Gastroesophageal sphincter (tissue), 4 donors: ENCODE data around the gene COL6A1. TPM values are rescaled to one million over a fixed set of nuclear protein-coding genes. Genes with fewer than 3 reads are reported as not detected.
"Not testable (repeated sequence)": the region's sequence is repeated elsewhere in the genome, so short reads cannot be mapped to it uniquely, and the experiment has no call there.

ENCODE experiments used
- ATAC-seq: fragments of 150-250 bp; one replicate; pipeline ENCODE4 v1.9.1; 2016; ENCODE audit warnings: mild to moderate bottlenecking, moderate library complexity
- H3K27ac ChIP-seq, 4 donors: fragments of 200-600 bp; sonication (generic) in 3 of 4; 1 replicate in 3 of 4; 2 replicates in 1 of 4; pipeline ENCODE4 v1.5.1; 2016 to 2019
- H3K27me3 ChIP-seq: fragments of 200-600 bp; sonication (generic); one replicate; pipeline ENCODE4 v1.5.1; 2019
- H3K36me3 ChIP-seq, 2 donors: fragments of 200-600 bp; sonication (generic); one replicate each; pipeline ENCODE4 v1.5.1; 2019; ENCODE audit warnings: control low read depth in 1 of 2
- H3K4me1 ChIP-seq, 3 donors: fragments of 200-600 bp; sonication (generic); 1 replicate in 2 of 3; 2 replicates in 1 of 3; pipeline ENCODE4 v1.5.1; 2016 to 2019; ENCODE audit warnings: control low read depth in 2 of 3
- H3K4me3 ChIP-seq, 2 donors: fragments of 200-600 bp; sonication (generic); one replicate each; pipeline ENCODE4 v1.5.1; 2019; ENCODE audit warnings: mild to moderate bottlenecking in 1 of 2, moderate library complexity in 1 of 2
- H3K9me3 ChIP-seq, 3 donors: fragments of 200-600 bp; sonication (generic); one replicate each; pipeline ENCODE4 v1.5.1; 2017 to 2019; ENCODE audit warnings: control low read depth in 2 of 3
- EP300 ChIP-seq: sonication (generic); formaldehyde crosslinking; IDR thresholded peaks from one replicate; pipeline ENCODE4 v1.6.1; 2017; ENCODE audit warnings: antibody characterized with exemption, mild to moderate bottlenecking
- POLR2A ChIP-seq, 2 donors: fragments of 450-650 bp; IDR thresholded peaks; one replicate each; pipeline ENCODE4 v1.6.1; 2017; ENCODE audit warnings: antibody characterized with exemption in 2 of 2, mild to moderate bottlenecking in 2 of 2, moderate library complexity in 1 of 2
- POLR2AphosphoS5 ChIP-seq: sonication (generic); formaldehyde crosslinking; IDR thresholded peaks from one replicate; pipeline ENCODE4 v1.6.1; 2017; ENCODE audit warnings: antibody characterized with exemption
- WGBS, 2 donors: methylation state at CpG; one replicate each; pipeline ENCODE4 v1.1.5; 2018; ENCODE audit warnings: low coverage in 1 of 2; 5-methylcytosine and 5-hydroxymethylcytosine counted together
- total RNA-seq, 4 donors: library from RNA; depleted of rRNA; stranded (reverse); fragments of >200 nt; gene quantifications; one replicate each; pipeline ENCODE4 v1.1.0, GENCODE V29; 2016
- TF ChIP-seq, protein P1 (sequence below), 4 experiments: fragments of 200-600 bp in 2 of 4; fragments of 450-650 bp in 2 of 4; sonication (generic) in 1 of 4; IDR thresholded peaks; one replicate each; pipeline ENCODE4 v1.5.1; 2017 to 2019; ENCODE audit warnings: antibody characterized with exemption in 4 of 4, mild to moderate bottlenecking in 2 of 4, moderate library complexity in 2 of 4

The COL6A1 gene
- total RNA-seq, 4 donors from 2014 or later, result 477 to 1,231 (median 878) TPM

DNA sequence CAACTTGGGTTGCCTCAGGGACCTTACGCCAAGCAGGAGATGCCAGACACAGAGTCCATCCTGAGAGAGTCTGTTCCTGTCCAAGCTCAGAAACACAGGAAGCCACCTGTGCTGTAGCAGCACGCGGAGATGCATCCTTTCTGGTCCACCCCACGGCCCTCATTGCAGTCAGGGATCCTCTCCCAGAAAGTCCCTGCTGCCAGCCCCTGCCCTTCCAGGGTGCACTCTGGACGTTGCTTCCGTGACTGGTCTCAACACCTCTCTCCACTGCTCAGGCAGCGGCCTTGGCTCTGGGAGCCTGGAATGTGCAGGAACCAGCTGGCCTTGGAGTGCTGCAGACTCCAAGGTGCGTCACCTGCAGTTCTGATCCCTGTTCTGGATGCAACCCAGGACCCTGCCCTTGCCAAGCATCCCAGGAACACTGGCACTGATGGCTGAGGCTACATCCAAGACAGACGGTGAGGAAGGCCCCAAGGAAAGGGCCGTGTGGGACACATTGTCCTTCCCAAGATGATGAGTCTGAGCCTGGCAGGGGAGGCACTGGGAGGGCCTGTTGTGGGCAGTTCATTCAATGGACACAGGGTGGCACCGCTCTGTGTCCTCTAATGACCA is 21.7 kb upstream of the COL6A1 start:
- ATAC-seq, result no peak

DNA sequence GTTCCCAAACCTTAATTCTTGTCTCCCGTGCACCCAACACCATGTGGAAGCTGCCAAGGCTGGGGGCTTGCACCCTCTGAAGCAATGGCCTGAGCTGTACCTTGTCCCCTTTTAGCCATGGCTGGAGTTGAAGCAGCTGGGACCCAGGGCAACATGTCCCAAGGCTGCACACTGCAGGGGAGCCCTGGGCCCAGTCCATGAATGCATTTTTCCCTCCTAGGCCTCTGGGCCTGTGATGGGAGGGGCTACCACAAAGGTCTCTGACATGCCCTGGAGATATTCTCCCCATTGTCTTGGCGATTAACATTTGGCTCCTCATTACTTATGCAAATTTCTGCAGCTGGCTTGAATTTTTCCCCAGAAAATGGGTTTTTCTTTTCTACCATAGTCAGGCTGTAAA is 20.2 kb upstream of the COL6A1 start:
- H3K4me3 ChIP-seq, H3K9me3 ChIP-seq, H3K27ac ChIP-seq, ATAC-seq, H3K27me3 ChIP-seq, H3K36me3 ChIP-seq: not testable (repeated sequence)
- 50 to 56% methylated on average over 1 of the region's 2 CpGs for WGBS, 2 donors
- H3K4me1 ChIP-seq, result peaks cover 0 to 32% (median 8%) of the 10 kb centered on the region in 3 donors

More for the DNA sequence above, 21.7 kb upstream of the COL6A1 start:
- WGBS, 2 donors, result 40 to 76% methylated on average over 1 to 3 of the region's 11 CpGs
- peak overlapping the region in 3 of 4 donors; percentile 60 to 75 (median 67) for H3K27ac ChIP-seq
- TF ChIP-seq, protein P1, sequence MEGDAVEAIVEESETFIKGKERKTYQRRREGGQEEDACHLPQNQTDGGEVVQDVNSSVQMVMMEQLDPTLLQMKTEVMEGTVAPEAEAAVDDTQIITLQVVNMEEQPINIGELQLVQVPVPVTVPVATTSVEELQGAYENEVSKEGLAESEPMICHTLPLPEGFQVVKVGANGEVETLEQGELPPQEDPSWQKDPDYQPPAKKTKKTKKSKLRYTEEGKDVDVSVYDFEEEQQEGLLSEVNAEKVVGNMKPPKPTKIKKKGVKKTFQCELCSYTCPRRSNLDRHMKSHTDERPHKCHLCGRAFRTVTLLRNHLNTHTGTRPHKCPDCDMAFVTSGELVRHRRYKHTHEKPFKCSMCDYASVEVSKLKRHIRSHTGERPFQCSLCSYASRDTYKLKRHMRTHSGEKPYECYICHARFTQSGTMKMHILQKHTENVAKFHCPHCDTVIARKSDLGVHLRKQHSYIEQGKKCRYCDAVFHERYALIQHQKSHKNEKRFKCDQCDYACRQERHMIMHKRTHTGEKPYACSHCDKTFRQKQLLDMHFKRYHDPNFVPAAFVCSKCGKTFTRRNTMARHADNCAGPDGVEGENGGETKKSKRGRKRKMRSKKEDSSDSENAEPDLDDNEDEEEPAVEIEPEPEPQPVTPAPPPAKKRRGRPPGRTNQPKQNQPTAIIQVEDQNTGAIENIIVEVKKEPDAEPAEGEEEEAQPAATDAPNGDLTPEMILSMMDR (IDR thresholded peaks at IDR 0.05), result no peak
- TF ChIP-seq POLR2AphosphoS5, result no peak
- no peak for TF ChIP-seq EP300
- TF ChIP-seq POLR2A (IDR thresholded peaks at IDR 0.05), result no peak
- H3K4me1 ChIP-seq, result peaks cover 0 to 39% (median 8%) of the 10 kb centered on the region in 3 donors
- no peaks in the 10 kb centered on the region for H3K27me3 ChIP-seq
- no peaks in the 10 kb centered on the region for H3K36me3 ChIP-seq
- peaks cover 0 to 8% (median 0%) of the 10 kb centered on the region in 3 donors for H3K9me3 ChIP-seq
- H3K4me3 ChIP-seq, result no peak overlapping the region

DNA sequence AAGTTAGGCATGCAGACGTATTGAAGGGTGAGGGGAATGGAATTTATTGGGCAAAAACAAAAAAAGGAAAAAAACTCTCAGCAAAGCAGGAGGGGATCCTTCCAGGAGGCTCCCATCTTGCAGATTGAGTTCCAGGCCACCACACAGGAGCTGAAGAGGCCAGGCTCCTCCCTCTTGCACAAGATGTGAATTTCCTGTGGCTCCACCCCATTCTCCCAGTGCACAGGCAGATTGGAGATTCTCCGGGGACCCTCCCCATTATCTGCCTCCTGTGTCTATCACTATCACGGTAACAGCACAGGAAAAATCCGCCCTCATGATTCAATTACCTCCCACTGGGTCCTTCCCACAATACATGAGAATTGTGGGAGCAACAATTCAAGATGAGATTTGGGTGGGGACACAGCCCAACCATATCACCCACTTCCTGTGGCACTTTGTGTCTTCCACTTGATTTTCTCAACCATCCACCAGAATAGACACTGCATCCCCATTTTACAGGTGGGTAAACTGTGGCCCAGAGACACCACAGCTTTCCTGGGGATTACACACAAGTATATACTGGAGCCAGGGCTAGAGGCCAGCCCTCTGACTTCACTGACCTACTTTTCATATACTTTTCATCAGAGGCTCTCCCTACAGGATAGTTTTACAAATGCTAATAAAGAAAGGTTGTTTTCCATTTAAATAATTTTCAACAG is 18.9 kb upstream of the COL6A1 start:
- ATAC-seq, result no peak
- Histone ChIP-seq H3K36me3 (no peaks in the 10 kb centered on the region), H3K4me3 (no peak overlapping the region), H3K27me3 (no peaks in the 10 kb centered on the region), H3K9me3 (peaks cover 0 to 8% (median 0%) of the 10 kb centered on the region in 3 donors), H3K27ac (no peak overlapping the region), H3K4me1 (peaks cover 0 to 24% (median 4%) of the 10 kb centered on the region in 3 donors)
- WGBS, 2 donors, result 74 to 80% methylated on average over 4 of the region's 4 CpGs
- TF ChIP-seq POLR2AphosphoS5 (no peak), POLR2A (IDR thresholded peaks at IDR 0.05) (no peak), EP300 (no peak)
- TF ChIP-seq, protein P1 (IDR thresholded peaks at IDR 0.05), result no peak

DNA sequence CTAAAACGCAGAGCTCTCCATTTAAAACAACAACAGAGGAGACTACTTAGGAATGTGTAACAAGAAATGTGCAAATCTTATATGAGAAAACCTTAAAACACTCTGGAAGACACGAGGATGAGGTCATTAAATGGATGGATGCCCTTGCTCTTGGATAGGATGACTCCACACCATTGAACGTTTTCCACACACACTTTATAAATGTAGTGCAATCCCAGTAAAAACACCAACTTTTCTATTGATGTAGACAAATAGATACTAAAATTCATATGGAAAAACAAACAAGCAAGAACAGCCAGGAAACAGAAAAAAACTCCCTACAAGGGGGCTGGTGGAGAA is 18.4 kb upstream of the COL6A1 start:
- TF ChIP-seq EP300, result no peak
- no peak for TF ChIP-seq POLR2A (IDR thresholded peaks at IDR 0.05)
- TF ChIP-seq POLR2AphosphoS5, result no peak
- TF ChIP-seq, protein P1 (IDR thresholded peaks at IDR 0.05), result no peak
- Histone ChIP-seq H3K27ac (no peak overlapping the region), H3K27me3 (no peaks in the 10 kb centered on the region), H3K36me3 (no peaks in the 10 kb centered on the region), H3K4me1 (peaks cover 0 to 19% (median 4%) of the 10 kb centered on the region in 3 donors), H3K4me3 (no peak overlapping the region), H3K9me3 (peaks cover 0 to 8% (median 0%) of the 10 kb centered on the region in 3 donors)
- WGBS, 2 donors, result 53 to 56% methylated on average over 3 of the region's 3 CpGs
- no peak for ATAC-seq

DNA sequence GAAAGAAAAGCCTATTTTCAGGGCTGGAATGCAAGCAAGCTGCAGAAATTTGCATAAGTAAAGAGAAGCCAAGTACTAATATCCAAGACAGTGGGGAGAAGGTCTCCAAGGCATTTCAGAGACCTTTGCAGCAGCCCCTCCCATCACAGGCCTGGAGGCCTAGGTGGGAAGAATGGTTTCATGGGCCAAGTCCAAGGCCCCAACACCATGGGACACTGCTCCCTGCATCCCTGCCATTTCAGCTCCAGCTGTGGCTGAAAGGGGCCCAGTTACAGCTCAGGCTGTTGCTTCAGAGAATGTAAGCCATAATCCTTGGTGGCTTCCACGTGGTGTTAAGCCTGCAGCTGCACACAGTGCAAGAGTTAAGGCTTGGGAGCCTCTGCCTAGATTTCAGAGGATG is 16.9 kb upstream of the COL6A1 start:
- Histone ChIP-seq H3K36me3 (no peaks in the 10 kb centered on the region), H3K27me3 (no peaks in the 10 kb centered on the region), H3K9me3 (peaks cover 0 to 8% (median 0%) of the 10 kb centered on the region in 3 donors), H3K27ac (no peak overlapping the region), H3K4me1 (peaks cover 0 to 5% (median 3%) of the 10 kb centered on the region in 3 donors), H3K4me3 (no peak overlapping the region)
- TF ChIP-seq, protein P1 (IDR thresholded peaks at IDR 0.05), result no peak
- TF ChIP-seq POLR2A (IDR thresholded peaks at IDR 0.05) (no peak), POLR2AphosphoS5 (no peak), EP300 (no peak)
- WGBS, 2 donors, result 0% methylated on average over 1 of the region's 1 CpG; no CpG with 5 or more reads in 1 of the 2 donors
- no peak for ATAC-seq
